ENCODE results near the gene TMA7.

Gene TMA7

DNA sequence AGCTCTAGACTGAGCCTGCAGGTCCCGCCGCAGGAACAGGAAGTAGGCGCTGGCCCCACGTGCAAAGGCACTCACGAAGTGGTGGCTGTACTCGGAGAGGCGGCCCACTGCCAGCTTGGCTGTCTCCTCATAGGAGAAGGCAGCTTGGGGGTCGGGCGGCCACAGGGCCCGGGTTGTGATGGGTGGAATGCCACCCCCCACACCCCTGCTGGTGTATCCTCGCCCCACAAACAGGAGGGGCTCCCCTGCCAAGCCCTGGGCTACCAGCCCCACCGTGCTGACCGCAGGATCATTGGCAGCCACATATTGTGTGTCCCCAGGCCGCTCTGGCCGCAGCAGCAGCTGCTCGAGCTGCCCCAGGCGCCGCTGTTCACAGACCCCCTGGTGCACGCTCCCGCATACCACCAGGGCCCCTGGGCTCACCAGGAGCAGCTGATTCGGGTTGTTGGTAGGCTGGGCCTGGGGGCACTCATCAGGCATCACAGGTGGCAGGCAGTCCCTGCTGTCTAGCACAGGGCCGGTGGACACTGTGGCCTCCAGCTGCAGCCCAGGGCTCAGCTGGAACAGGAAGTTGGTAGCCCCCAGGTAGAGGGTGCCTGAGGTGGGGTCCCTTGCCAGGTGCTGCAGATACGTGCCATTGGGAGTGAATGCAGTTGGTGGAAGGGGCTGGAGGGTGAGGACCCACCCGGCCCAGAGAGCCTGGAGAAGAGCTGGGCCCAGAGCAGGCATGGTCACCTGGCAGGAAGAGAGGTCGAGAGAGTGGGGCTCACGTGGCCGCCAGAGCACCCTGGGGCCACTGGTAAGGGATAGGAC, 16.0 kb upstream of the TMA7 start:
- DNase-seq = no peak

GRCh38 chr3:48425281-48425812, 14.7 kb upstream of the TMA7 start:
- DNase-seq = no peak

- DNase-seq = no peak
These were observed 13.6 kb upstream of the TMA7 start for GRCh38 chr3:48426401-48426909.

DNA sequence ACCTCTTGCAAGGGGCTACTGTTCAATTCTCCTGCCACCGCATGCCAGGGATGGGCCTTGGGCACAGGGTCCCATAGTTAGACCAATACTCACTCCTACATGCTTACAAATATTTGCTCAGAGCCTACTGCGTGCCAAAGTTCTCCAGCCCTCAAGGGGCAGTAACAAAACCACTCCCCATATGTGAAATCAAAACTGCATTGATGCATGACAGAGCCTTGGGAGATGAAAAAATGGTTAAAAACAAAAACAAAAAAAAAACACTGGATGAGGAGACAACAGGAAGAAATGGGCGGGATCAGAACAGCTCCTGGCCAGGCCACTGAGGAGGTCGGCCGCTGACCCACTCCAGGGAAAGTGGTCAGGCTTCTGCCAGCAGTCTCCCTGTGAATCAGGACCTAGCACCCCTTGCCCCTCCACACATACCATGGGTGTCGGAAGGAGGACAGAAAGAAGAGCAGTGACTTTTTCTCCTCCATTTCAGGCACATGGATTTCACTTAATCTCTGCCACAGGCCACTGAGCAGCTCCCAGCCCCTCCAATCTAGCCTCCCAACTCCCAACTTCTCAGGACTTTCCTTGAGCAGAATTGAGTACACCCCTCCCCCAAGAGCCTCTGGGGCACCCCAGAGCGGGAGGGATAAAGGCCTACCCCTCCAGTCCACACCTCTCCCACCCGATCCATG, 13.0 kb upstream of the TMA7 start:
- no peak for DNase-seq

DNA sequence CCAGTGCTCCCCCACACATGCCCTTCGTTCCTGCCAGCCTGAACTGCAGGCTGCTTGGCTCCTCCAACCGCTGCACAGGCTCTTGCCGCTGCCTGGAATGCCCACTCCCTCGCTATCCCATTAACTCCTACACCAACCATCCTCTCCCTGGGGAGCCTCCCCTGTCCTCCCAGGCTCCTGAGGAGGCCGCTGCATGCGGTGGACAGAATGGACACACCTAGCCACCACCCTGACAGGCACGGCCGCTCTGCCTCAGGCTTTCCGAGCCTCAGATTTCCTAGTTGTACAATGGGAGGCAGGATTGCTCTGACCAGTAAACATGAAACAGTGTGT, 12.5 kb upstream of the TMA7 start:
- no peak for DNase-seq

GRCh38 chr3:48428088-48428571, 11.9 kb upstream of the TMA7 start:
- no peak for DNase-seq

GRCh38 chr3:48428572-48429316, 11.3 kb upstream of the TMA7 start:
- peak; percentile 24 for DNase-seq

- DNase-seq = peak; percentile 69
These were observed 10.6 kb upstream of the TMA7 start for GRCh38 chr3:48429317-48429959.

GRCh38 chr3:48429960-48430707, 9.9 kb upstream of the TMA7 start, which contains the start of gene PLXNB1:
TSS of gene PLXNB1 (minus strand) at chr3:48430086. CDS start at chr3:48424611, 5,475 bp downstream.
- peak; percentile 69 for DNase-seq

- no peak for DNase-seq
These were observed 9.4 kb upstream of the TMA7 start for GRCh38 chr3:48430708-48431101.

DNA sequence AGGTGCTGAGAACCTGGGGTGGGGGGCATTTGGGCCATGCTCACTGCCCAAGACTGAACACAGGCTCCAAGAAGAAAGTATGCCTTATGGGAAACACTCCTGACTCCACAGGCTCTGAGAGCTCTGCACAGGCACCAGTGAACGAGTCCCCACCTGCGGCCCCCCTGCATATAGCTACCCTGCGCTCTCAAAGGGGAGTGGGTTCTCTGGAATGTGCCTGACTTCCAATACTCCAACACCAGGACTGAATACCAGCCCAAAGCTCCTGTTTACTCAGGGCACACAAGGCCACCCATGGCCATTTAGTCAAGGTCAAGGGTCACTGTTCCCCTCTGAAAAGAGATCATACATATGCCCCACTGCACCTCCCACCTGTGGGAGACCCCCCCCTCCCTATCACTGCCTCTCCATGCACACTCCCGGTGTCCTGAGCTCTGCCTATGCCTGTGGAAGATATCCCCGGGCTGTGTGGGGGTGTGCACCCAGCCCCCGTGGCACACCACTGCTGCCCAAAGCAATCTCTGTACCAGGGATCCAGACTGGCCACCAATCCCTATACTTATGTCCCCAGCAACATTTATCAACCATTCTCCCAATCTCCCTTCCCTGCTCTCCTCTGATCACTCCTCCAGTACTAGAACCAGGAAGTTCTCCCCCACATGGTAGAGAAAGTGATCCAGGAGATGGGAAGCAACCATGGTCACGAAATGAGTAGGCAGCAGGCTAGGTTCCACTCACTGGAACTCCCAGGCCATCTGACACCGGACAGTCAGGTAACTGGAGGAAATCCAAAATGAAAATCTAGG, 8.6 kb upstream of the TMA7 start:
- DNase-seq = no peak

DNA sequence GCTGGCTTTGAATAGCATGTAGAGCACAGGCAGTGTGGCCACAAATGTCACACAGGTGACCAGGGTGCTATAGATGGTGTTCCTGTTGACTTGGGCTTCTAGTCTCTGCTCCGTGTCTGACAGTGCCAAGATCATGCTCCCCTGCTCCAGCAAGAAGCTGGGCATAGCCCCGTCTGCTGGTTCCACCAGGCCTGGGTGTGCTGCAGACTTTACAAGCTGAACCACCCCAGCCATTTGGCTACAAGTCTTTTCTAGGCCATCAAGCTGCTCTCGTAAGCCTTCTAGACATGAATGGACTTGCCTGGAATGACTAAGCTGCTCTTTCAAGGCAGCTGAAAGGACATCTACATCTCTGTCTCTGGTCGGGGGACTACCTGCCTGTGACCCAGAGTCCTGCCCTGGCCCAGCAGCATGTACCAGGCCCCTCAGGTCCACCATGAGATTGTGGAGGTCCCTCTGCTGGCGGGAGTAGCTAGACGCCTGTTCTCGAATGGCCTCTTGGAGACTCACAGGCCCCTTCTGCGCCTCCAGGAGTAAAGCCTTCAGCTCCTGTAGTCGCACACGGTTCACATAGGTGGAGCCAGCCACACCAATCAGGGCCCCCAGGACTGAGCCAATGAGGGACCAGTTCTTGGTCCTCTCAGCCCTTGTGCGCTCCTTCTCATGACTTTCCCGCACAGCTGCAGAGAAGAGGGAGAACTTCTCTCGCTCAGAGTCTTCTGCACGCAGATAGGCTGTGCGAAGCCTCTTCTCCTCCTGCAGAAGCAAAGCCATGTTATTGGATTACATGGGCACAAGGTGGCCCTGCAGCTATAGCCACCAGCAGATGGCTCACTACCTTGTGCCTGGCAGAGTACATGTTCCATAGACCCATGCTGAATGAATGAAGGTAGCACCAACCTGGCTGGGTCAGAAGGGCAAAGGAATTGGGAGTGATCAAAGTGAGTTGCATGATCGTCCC, 7.4 kb upstream of the TMA7 start:
- no peak for DNase-seq

DNA sequence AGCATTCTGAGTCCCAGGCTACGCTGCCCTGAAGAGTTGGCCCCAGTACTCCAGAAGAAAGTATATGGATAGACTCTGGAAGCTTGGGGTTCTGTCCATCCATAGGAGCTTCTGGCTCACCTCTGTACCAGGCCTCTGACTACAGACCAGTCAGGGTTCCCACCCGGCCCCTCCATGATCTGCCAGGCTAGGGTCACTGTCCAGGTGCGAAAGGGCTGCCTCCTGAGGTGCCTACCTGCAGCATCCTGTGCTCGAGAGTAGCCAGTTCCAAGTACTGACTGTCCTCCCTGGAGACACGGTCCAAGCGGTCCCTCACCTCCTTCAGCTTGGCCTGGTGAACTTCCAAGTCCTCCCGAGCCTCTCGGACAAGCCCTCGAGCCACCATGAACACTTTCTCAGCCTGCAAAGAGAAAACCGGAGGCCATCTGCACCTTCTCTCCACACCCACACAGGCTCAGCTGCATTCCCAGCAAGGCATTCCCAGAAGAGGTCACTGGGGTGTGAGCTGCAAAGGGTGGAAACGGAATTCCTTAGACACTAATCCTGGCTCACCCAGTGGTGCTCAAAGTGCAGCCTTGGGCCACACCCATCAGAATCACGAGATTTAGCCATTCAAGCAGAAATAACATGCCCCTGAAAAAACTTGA, 6.5 kb upstream of the TMA7 start:
- DNase-seq = no peak

DNA sequence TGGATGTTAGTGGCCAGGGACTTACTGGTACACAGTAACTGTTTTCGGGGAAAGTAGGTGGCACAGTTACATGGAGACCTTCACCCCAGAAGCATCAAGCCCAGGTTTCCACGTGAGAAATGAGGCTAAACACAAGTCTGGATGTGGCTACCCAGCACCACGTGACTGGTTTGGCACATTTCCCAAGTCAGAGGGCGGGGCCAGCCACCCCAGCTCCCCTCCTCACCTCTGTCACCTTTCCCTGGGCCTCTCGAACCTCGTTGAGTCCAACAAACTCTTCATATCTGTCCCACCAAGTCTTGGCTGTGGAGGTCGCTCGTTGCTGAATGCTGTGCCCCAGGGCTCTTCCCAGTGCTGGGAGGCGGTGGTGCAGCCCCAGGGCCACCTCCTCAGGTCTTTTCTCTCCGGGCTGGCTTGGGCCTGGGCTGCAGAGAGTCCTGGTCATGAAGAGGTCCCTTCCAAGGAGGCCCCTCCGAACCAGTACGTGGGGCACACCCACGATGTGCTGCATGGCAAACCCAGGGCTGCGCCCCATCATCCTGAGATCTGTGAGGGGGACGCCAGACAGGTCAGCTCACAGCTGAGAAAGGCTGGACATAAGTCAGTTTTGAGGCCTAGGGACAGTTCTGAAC, 5.3 kb upstream of the TMA7 start:
- no peak for DNase-seq

- DNase-seq = no peak
These were observed 4.8 kb upstream of the TMA7 start for GRCh38 chr3:48435223-48435595.

GRCh38 chr3:48435774-48436476, 4.1 kb upstream of the TMA7 start:
- peak; percentile 60 for DNase-seq

DNA sequence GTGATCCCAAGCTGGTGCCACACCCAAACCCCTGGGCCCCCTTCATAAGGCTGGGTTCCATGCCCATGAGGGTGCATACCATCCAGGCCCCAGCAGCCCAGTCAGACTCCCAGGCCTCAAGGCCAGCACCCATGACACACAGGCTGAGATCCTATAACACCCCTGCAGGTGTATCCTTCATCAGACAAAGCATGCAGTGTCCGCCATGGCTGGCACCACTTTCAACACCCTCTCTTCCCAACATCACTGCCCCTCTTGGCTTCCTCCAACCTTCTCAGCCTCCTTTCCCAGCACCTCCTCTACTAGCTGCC, 3.6 kb upstream of the TMA7 start:
- no peak for DNase-seq

- no peak for DNase-seq
These were observed 3.2 kb upstream of the TMA7 start for GRCh38 chr3:48436855-48437254.
